Stomach (tissue), 4 donors: ENCODE measurements around the gene NDNF.

Source experiments
- CTCF ChIP-seq, 7 experiments: fragments of 450-650 bp in 4 of 7; fragments of 200-600 bp in 3 of 7; sonication (generic) in 3 of 7; IDR thresholded peaks; one replicate each; pipeline ENCODE4 v1.5.1; 2016 to 2019; ENCODE audit warnings: antibody characterized with exemption in 7 of 7, control low read depth in 2 of 7, mild to moderate bottlenecking in 1 of 7
- EP300 ChIP-seq: sonication (generic); formaldehyde crosslinking; IDR thresholded peaks from one replicate; pipeline ENCODE4 v1.6.1; 2017; ENCODE audit warnings: antibody characterized with exemption
- POLR2A ChIP-seq, 4 donors: fragments of 450-650 bp; IDR thresholded peaks; one replicate each; pipeline ENCODE4 v1.6.1; 2016; ENCODE audit warnings: antibody characterized with exemption in 4 of 4, control low read depth in 2 of 4, mild to moderate bottlenecking in 1 of 4, moderate library complexity in 1 of 4
- POLR2AphosphoS5 ChIP-seq, 3 donors: sonication (generic); formaldehyde crosslinking; IDR thresholded peaks; one replicate each; pipeline ENCODE4 v1.6.1; 2016; ENCODE audit warnings: antibody characterized with exemption in 3 of 3

GRCh38 chr4:121061215-121061614 is 11.1 kb downstream of the NDNF start:
- TF ChIP-seq EP300 (no peak), CTCF (IDR thresholded peaks at IDR 0.05) (no peak), POLR2A (IDR thresholded peaks at IDR 0.05) (no peak), POLR2AphosphoS5 (IDR thresholded peaks at IDR 0.05) (no peak)
